Astrocyte (in vitro differentiated cells and primary cell): ENCODE measurements around the gene DOK5. TPM values are rescaled to one million over a fixed set of nuclear protein-coding genes. Genes with fewer than 3 reads are reported as not detected.

Experiments used
- DNase-seq: peaks from one replicate; pipeline ENCODE4 v3.0.0-alpha.2; 2010; ENCODE audit warnings: low read depth
- FAIRE-seq: peaks from 2 replicates; lab custom pipeline; 2011; peaks lifted over from hg19 to GRCh38; lab: Jason Lieb, UNC
- H2AFZ ChIP-seq: 2 replicates; pipeline ENCODE4 v1.6.0; 2012; ENCODE audit warnings: low read depth, low read length, inconsistent platforms
- H3K27ac ChIP-seq: 2 replicates; pipeline ENCODE4 v1.5.1; 2011; ENCODE audit warnings: low read depth, low read length, inconsistent platforms
- H3K27me3 ChIP-seq: 2 replicates; pipeline ENCODE4 v1.6.0; 2011; ENCODE audit warnings: low read length, inconsistent platforms; ENCODE audit not compliant: insufficient read depth
- H3K36me3 ChIP-seq: 2 replicates; pipeline ENCODE4 v1.5.1; 2011; ENCODE audit warnings: low read length, inconsistent platforms; ENCODE audit not compliant: insufficient read depth
- H3K4me1 ChIP-seq: 2 replicates; pipeline ENCODE4 v1.5.1; 2011; ENCODE audit warnings: low read length, inconsistent platforms; ENCODE audit not compliant: insufficient read depth
- H3K4me2 ChIP-seq: 2 replicates; pipeline ENCODE4 v1.6.0; 2012; ENCODE audit warnings: low read length, inconsistent platforms
- H3K4me3 ChIP-seq: 2 replicates; pipeline ENCODE4 v1.5.1; 2011; ENCODE audit warnings: low read depth, mild to moderate bottlenecking, low read length, inconsistent platforms; ENCODE audit not compliant: insufficient read depth
- H3K79me2 ChIP-seq: 2 replicates; pipeline ENCODE4 v1.6.0; 2012; ENCODE audit warnings: mild to moderate bottlenecking, low read length, inconsistent platforms; ENCODE audit not compliant: insufficient read depth
- H3K9ac ChIP-seq: 2 replicates; pipeline ENCODE4 v1.6.0; 2012; ENCODE audit warnings: mild to moderate bottlenecking, low read length, inconsistent platforms
- H3K9me3 ChIP-seq: 2 replicates; pipeline ENCODE4 v1.5.1; 2012; ENCODE audit warnings: low read depth, mild to moderate bottlenecking, low read length, inconsistent platforms; ENCODE audit not compliant: insufficient read depth
- H4K20me1 ChIP-seq: 2 replicates; pipeline ENCODE4 v1.6.0; 2012; ENCODE audit warnings: low read length, inconsistent platforms; ENCODE audit not compliant: insufficient read depth
- H3K27ac Mint-ChIP-seq: one replicate; pipeline ENCODE4 v1.8.0; 2021; ENCODE audit warnings: mild to moderate bottlenecking, mixed read lengths; ENCODE audit not compliant: unreplicated experiment
- H3K27me3 Mint-ChIP-seq: one replicate; pipeline ENCODE4 v1.8.0; 2021; ENCODE audit warnings: low read depth, mixed read lengths; ENCODE audit not compliant: unreplicated experiment
- H3K36me3 Mint-ChIP-seq: one replicate; pipeline ENCODE4 v1.8.0; 2021; ENCODE audit warnings: low read depth, mixed read lengths; ENCODE audit not compliant: unreplicated experiment
- H3K4me1 Mint-ChIP-seq: one replicate; pipeline ENCODE4 v1.8.0; 2021; ENCODE audit warnings: low read depth, mixed read lengths; ENCODE audit not compliant: unreplicated experiment
- H3K4me3 Mint-ChIP-seq: one replicate; pipeline ENCODE4 v1.8.0; 2021; ENCODE audit warnings: mild to moderate bottlenecking, moderate library complexity, mixed read lengths; ENCODE audit not compliant: unreplicated experiment
- H3K9me3 Mint-ChIP-seq: one replicate; pipeline ENCODE4 v1.8.0; 2021; ENCODE audit warnings: mild to moderate bottlenecking, mixed read lengths; ENCODE audit not compliant: unreplicated experiment
- EZH2 ChIP-seq: IDR thresholded peaks from 2 replicates; pipeline ENCODE4 v1.6.1; 2012; ENCODE audit warnings: mild to moderate bottlenecking, low read length, inconsistent platforms; ENCODE audit not compliant: insufficient read depth
- total RNA-seq: library from RNA; stranded (reverse); gene quantifications from 2 replicates; pipeline ENCODE4 v1.2.1, GENCODE V29; 2021
- TF ChIP-seq, protein P1 (sequence below): IDR thresholded peaks from 2 replicates; pipeline ENCODE4 v1.5.1; 2011; ENCODE audit warnings: low read depth, mild to moderate bottlenecking, inconsistent platforms, low read length, moderate library complexity; ENCODE audit not compliant: insufficient read depth

DOK5 gene
- total RNA-seq, 1 donor from 2014 or later: 1.2 TPM

DNA sequence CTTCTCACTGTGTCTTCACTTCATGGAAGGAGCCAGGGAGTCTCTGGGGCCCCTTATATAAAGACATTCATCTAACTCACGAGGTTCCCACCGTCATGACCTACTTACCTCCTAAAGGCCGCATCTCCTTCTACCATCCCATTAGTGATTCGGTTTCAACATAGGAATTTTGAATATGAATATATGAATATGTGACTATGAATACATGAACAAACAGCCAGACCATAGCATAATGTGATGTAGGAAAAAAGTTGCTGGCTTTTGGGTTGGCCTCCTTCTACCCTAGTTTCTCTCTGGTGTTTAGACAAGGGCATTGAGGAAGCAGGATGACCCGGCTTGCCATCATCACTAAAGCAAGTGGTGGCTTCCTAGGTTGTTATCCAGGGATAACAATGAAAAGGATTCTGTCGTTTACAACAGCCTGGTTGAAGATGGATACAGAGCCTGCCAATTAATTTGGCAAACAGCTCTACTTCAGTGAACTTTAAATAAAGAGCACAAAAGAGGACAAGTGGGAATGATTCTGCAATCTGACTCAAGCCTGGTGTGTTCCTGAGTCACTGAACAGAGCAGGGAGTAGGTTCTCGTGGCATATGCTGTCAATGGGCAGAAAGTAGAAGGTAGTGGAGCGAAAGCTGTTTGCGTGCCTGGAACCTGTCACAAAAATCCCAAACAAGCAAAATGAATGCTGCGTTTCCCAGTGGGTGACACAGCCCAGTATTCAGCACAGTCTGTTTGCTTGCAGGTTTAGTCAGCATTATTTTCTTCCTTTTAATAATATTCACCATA is 44.0 kb upstream of the DOK5 start:
- Histone ChIP-seq H3K36me3 (no peaks in the 10 kb centered on the region), H3K4me3 (no peak overlapping the region), H3K79me2 (no peaks in the 10 kb centered on the region), H3K9ac (no peak overlapping the region), H3K9me3 (no peaks in the 10 kb centered on the region), H3K4me1 (no peaks in the 10 kb centered on the region), H2AFZ (no peak overlapping the region), H3K27ac (no peak overlapping the region), H4K20me1 (no peaks in the 10 kb centered on the region), H3K4me2 (peak overlapping the region; percentile 15), H3K27me3 (no peaks in the 10 kb centered on the region)
- peak; percentile 42 for DNase-seq
- H3K4me1 Mint-ChIP-seq: peaks cover 2% of the 10 kb centered on the region
- FAIRE-seq: no peak
- no peak overlapping the region for H3K4me3 Mint-ChIP-seq
- no peak for TF ChIP-seq EZH2
- TF ChIP-seq, protein P1, sequence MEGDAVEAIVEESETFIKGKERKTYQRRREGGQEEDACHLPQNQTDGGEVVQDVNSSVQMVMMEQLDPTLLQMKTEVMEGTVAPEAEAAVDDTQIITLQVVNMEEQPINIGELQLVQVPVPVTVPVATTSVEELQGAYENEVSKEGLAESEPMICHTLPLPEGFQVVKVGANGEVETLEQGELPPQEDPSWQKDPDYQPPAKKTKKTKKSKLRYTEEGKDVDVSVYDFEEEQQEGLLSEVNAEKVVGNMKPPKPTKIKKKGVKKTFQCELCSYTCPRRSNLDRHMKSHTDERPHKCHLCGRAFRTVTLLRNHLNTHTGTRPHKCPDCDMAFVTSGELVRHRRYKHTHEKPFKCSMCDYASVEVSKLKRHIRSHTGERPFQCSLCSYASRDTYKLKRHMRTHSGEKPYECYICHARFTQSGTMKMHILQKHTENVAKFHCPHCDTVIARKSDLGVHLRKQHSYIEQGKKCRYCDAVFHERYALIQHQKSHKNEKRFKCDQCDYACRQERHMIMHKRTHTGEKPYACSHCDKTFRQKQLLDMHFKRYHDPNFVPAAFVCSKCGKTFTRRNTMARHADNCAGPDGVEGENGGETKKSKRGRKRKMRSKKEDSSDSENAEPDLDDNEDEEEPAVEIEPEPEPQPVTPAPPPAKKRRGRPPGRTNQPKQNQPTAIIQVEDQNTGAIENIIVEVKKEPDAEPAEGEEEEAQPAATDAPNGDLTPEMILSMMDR: no peak
- no peaks in the 10 kb centered on the region for H3K36me3 Mint-ChIP-seq
- H3K9me3 Mint-ChIP-seq: no peaks in the 10 kb centered on the region
- no peaks in the 10 kb centered on the region for H3K27me3 Mint-ChIP-seq
- H3K27ac Mint-ChIP-seq: no peak overlapping the region

DNA sequence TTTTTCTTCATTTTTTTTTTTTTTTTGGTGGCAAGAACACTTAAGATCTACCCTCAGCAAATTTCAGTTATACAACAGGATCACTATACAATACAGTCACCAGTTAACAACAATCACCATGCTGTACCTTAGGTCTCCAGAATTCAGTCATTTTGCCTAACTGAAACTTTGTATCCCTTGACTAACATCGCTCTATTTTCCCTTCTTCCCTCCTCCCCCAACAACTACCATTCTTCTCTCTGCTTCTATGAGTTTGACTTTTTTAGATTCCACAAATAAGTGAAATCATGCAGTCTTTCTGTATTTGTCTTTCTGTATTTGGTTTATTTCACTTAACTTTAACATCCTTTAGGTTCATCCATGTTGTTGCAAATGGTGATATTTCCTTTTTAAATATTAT is 42.4 kb upstream of the DOK5 start:
- peaks cover 2% of the 10 kb centered on the region for H3K4me1 Mint-ChIP-seq
- H3K27ac ChIP-seq: no peak overlapping the region
- no peak overlapping the region for H3K4me3 Mint-ChIP-seq
- no peaks in the 10 kb centered on the region for H3K36me3 ChIP-seq
- no peaks in the 10 kb centered on the region for H3K79me2 ChIP-seq
- H3K36me3 Mint-ChIP-seq: no peaks in the 10 kb centered on the region
- H3K4me2 ChIP-seq: no peak overlapping the region
- H3K27me3 ChIP-seq: no peaks in the 10 kb centered on the region
- no peaks in the 10 kb centered on the region for H3K9me3 ChIP-seq
- FAIRE-seq (no peak), DNase-seq (no peak)
- TF ChIP-seq, protein P1: no peak
- TF ChIP-seq EZH2: no peak
- no peaks in the 10 kb centered on the region for H3K9me3 Mint-ChIP-seq
- H3K27ac Mint-ChIP-seq: no peak overlapping the region
- no peaks in the 10 kb centered on the region for H3K27me3 Mint-ChIP-seq
- H3K9ac ChIP-seq: no peak overlapping the region
- no peaks in the 10 kb centered on the region for H4K20me1 ChIP-seq
- H2AFZ ChIP-seq: no peak overlapping the region
- H3K4me3 ChIP-seq: no peak overlapping the region
- H3K4me1 ChIP-seq: no peaks in the 10 kb centered on the region

DNA sequence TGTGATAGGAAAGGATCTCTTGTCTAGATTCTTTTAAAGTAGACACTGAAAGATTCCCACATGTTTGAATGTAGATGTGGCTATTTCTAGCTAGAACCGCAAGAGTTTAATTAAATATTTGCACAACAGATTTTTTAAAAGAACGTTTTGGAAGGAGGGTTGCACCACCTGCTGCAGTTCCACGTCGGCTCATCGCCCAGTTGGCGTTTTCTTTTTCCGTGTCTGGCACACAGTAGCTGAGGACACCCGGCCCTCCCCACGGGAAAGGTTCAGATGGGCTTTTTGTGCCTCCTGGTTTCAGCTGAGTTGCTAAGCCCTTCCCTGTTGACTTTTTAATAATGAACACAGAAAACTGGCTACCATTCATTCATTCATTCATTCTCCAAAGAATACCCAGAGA is 41.8 kb upstream of the DOK5 start:
- H3K27me3 Mint-ChIP-seq: no peaks in the 10 kb centered on the region
- H3K9me3 ChIP-seq: no peaks in the 10 kb centered on the region
- no peak overlapping the region for H2AFZ ChIP-seq
- no peaks in the 10 kb centered on the region for H4K20me1 ChIP-seq
- TF ChIP-seq, protein P1: no peak
- TF ChIP-seq EZH2: no peak
- no peak overlapping the region for H3K4me3 Mint-ChIP-seq
- no peak overlapping the region for H3K27ac Mint-ChIP-seq
- H3K4me1 ChIP-seq: no peaks in the 10 kb centered on the region
- no peak overlapping the region for H3K4me3 ChIP-seq
- H3K36me3 Mint-ChIP-seq: no peaks in the 10 kb centered on the region
- H3K4me2 ChIP-seq: no peak overlapping the region
- DNase-seq: no peak
- no peaks in the 10 kb centered on the region for H3K27me3 ChIP-seq
- no peaks in the 10 kb centered on the region for H3K79me2 ChIP-seq
- H3K9ac ChIP-seq: no peak overlapping the region
- no peak overlapping the region for H3K27ac ChIP-seq
- H3K4me1 Mint-ChIP-seq: peaks cover 2% of the 10 kb centered on the region
- no peaks in the 10 kb centered on the region for H3K9me3 Mint-ChIP-seq
- H3K36me3 ChIP-seq: no peaks in the 10 kb centered on the region
- FAIRE-seq: no peak
